GM18870 (cell line): ENCODE measurements around the gene NR2F1-AS1.
"Not testable (repeated sequence)": the region's sequence is repeated elsewhere in the genome, so short reads cannot be mapped to it uniquely, and the experiment has no call there.

Source experiments
- ATAC-seq: cut with Tn5 transposase; IDR thresholded peaks from one replicate; pipeline ENCODE4 v1.9.1; 2021; ENCODE audit warnings: moderate library complexity; ENCODE audit not compliant: unreplicated experiment

The NR2F1-AS1 gene

GRCh38 chr5:93577854-93578812, 2.9 kb downstream of the NR2F1-AS1 start:
- no peak for ATAC-seq

GRCh38 chr5:93576994-93577853, 3.8 kb downstream of the NR2F1-AS1 start:
- no peak for ATAC-seq

- no peak for ATAC-seq
These were observed 5.3 kb downstream of the NR2F1-AS1 start for GRCh38 chr5:93575461-93576414.

- ATAC-seq = no peak
These were observed 6.3 kb downstream of the NR2F1-AS1 start for GRCh38 chr5:93574491-93575305.

- ATAC-seq = no peak
These were observed 7.4 kb downstream of the NR2F1-AS1 start for GRCh38 chr5:93573354-93574351.

GRCh38 chr5:93572608-93573353, 8.2 kb downstream of the NR2F1-AS1 start:
- ATAC-seq = no peak

GRCh38 chr5:93572101-93572607, 8.9 kb downstream of the NR2F1-AS1 start:
- no peak for ATAC-seq

GRCh38 chr5:93571114-93571949, 9.7 kb downstream of the NR2F1-AS1 start:
- ATAC-seq = no peak

- ATAC-seq = no peak
These were observed 10.5 kb downstream of the NR2F1-AS1 start for GRCh38 chr5:93570294-93571113.

GRCh38 chr5:93569300-93570160, 11.5 kb downstream of the NR2F1-AS1 start:
- ATAC-seq = no peak

GRCh38 chr5:93567424-93567823, 13.6 kb downstream of the NR2F1-AS1 start:
- ATAC-seq = no peak

- ATAC-seq = no peak
These were observed 14.9 kb downstream of the NR2F1-AS1 start for GRCh38 chr5:93566091-93566490.

GRCh38 chr5:93557021-93557604, 23.9 kb downstream of the NR2F1-AS1 start:
- no peak for ATAC-seq

GRCh38 chr5:93549594-93549993, 31.4 kb downstream of the NR2F1-AS1 start:
- ATAC-seq = not testable (repeated sequence)
